Aorta (tissue), 5 donors: ENCODE results near the gene GLP2R. TPM values are rescaled to one million over a fixed set of nuclear protein-coding genes. Genes with fewer than 3 reads are reported as not detected.

Source experiments
- ATAC-seq: fragments of 200-7000 bp; cut with Tn5 transposase; one replicate; pipeline ENCODE4 v1.9.1; 2022; ENCODE audit warnings: moderate library complexity; ENCODE audit not compliant: low FRiP score
- DNase-seq, 2 donors: peaks; one replicate each; pipeline ENCODE4 v3.0.0-alpha.2; 2020
- H3K27ac ChIP-seq, 2 donors: one replicate each; pipeline ENCODE4 v1.5.1; 2013; ENCODE audit warnings: low read length in 2 of 2, mild to moderate bottlenecking in 2 of 2, moderate library complexity in 2 of 2, control low read depth in 1 of 2, inconsistent platforms in 1 of 2, low read depth in 1 of 2
- H3K27me3 ChIP-seq, 2 donors: one replicate each; pipeline ENCODE4 v1.6.1; 2013; ENCODE audit warnings: control low read depth in 1 of 2, low read length in 1 of 2, mild to moderate bottlenecking in 1 of 2, moderate library complexity in 1 of 2; ENCODE audit not compliant: insufficient read depth in 2 of 2, control insufficient read depth in 1 of 2
- H3K36me3 ChIP-seq, 2 donors: one replicate each; pipeline ENCODE4 v1.6.1; 2013; ENCODE audit warnings: control low read depth in 1 of 2, low read length in 1 of 2, mild to moderate bottlenecking in 1 of 2; ENCODE audit not compliant: insufficient read depth in 2 of 2, control insufficient read depth in 1 of 2
- H3K4me1 ChIP-seq, 2 donors: one replicate each; pipeline ENCODE4 v1.6.1; 2013; ENCODE audit warnings: low read length in 2 of 2, control low read depth in 1 of 2, mild to moderate bottlenecking in 1 of 2, moderate library complexity in 1 of 2; ENCODE audit not compliant: insufficient read depth in 2 of 2, control insufficient read depth in 1 of 2
- H3K4me3 ChIP-seq, 2 donors: one replicate each; pipeline ENCODE4 v1.5.1; 2013; ENCODE audit warnings: low read length in 2 of 2, control low read depth in 1 of 2, mild to moderate bottlenecking in 1 of 2
- H3K9me3 ChIP-seq: one replicate; pipeline ENCODE4 v1.6.1; 2013; ENCODE audit warnings: mild to moderate bottlenecking, low read length; ENCODE audit not compliant: control insufficient read depth
- WGBS, 2 donors: extraction: QIAGEN DNeasy Blood & Tissue Kit; methylation state at CpG; one replicate each; pipeline ENCODE4 v1.1.7; 2013; 5-methylcytosine and 5-hydroxymethylcytosine counted together
- intact Hi-C, 2 donors: fragments of 100-400 bp; cut with DNase I; formaldehyde crosslinking; loops; one replicate each; pipeline versions ENCODE4 v1.14.2 to v1.15.0; 2022
- polyA plus RNA-seq, 2 donors: library from polyadenylated mRNA; stranded (reverse); fragments of 200-250 nt; gene quantifications; one replicate each; pipeline ENCODE4 v1.2.3, GENCODE V29; 2013
- total RNA-seq, 2 donors: library from RNA; stranded (reverse); fragmentation: NEBNext Ultra II Directional; extraction: Animal tissue kit (Norgen Biotek cat#: 25700); gene quantifications; one replicate each; pipeline ENCODE4 v1.2.1, GENCODE V29; 2021
- donor health status: healthy with polysubstance abuse.
- donor health status: Bipolar disorder and iron deficiency.
- donor health status: DM: no; HTN: no; CAD: no.
- donor health status: DM: no; HTN: no; CAD: no.
- donor health status: DM: yes; HTN: yes; CAD: no.

Gene GLP2R
- total and polyA plus RNA-seq, 4 donors: 0.61 to 9.7 (median 1.3) TPM; not detected in 1

DNA sequence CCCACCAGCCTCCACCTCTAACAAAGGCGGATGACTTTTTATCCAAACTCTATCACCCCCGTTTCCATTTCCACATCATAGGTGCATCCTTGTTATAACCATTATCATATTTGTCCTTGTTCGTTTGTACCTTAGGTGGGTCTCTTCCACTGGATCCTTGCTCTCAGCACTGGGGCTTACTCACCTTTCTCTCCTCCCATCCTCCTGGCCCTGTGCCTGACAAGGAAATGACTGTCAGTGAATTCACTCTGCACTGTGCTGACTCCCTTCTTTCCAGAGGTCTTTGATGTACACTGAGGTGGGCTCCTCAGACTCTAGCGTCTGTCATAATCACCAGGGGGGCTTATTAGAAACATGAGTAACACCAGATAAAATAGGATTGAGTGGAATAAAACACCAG lies 7.0 kb upstream of the GLP2R start:
- ATAC-seq: no peak
- Histone ChIP-seq H3K4me3 (no peak overlapping the region), H3K9me3 (peaks cover 1% of the 10 kb centered on the region), H3K4me1 (no peaks in the 10 kb centered on the region), H3K36me3 (no peaks in the 10 kb centered on the region), H3K27ac (no peak overlapping the region), H3K27me3 (no peaks in the 10 kb centered on the region)
- intact Hi-C loops: no loop called here
- DNase-seq: no peak
- WGBS, 2 donors: 77 to 78% methylated on average over 4 of the region's 4 CpGs

DNA sequence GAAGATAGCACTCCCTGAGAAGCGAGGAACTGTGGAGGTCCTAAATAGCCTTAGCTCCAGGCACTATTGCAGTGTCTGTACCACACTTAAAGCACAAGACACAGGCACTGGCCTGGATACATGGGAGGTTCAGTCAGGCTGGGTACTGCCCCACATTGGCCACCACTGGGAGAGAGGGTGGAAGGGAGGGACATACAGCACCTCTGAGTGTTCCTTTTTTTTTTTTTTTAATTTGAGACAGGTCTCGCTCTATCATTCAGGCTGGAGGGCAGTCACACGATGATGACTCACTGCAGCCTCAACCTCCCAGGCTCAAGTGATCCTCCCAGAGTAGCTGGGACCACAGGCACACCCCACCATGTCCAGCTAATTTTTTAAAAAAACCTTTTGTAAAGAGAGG lies 5.3 kb upstream of the GLP2R start:
- WGBS, 2 donors: 67 to 85% methylated on average over 3 of the region's 3 CpGs

DNA sequence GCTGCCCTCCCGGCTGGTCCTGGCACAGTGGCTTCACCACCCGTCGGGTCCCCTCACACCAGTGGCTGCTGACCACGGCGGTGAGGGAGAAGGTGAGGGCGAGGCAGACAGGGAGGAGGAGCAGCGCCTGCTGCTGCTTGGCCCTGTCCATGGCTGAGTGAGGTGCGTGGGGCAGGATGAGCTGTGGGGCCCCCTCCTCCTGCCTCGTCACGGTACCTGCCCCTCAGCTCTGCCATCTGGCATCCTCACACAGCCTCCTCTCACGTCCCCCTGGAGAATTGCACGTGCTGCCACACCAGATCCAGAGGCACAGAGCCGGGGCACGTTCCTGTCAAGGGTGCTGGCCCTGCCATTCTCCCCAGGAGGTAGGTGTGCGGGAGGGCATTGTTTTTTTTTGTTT lies 3.8 kb upstream of the GLP2R start, which contains the start of gene GSG1L2:
Gene GSG1L2 (minus strand): TSS at position 159 of the 400 bp plus-strand sequence. CDS start 8 bp downstream, at position 151.
- no peaks in the 10 kb centered on the region for H3K4me1 ChIP-seq
- no peak for DNase-seq
- intact Hi-C loops: no loop called here
- no peak for ATAC-seq
- no peaks in the 10 kb centered on the region for H3K27me3 ChIP-seq
- H3K27ac ChIP-seq: no peak within 1 kb of the TSS
- peaks cover 2% of the 10 kb centered on the region for H3K9me3 ChIP-seq
- no peak within 1 kb of the TSS for H3K4me3 ChIP-seq
- WGBS, 2 donors: 55 to 64% methylated on average over 12 to 15 of the region's 15 CpGs
- no peaks in the 10 kb centered on the region for H3K36me3 ChIP-seq

More for the DNA sequence above, 5.3 kb upstream of the GLP2R start:
- no peaks in the 10 kb centered on the region for H3K27me3 ChIP-seq
- no peak overlapping the region for H3K4me3 ChIP-seq
- no peaks in the 10 kb centered on the region for H3K4me1 ChIP-seq
- peaks cover 2% of the 10 kb centered on the region for H3K9me3 ChIP-seq
- ATAC-seq (no peak), DNase-seq (no peak)
- H3K27ac ChIP-seq: no peak overlapping the region
- intact Hi-C loops: no loop called here
- H3K36me3 ChIP-seq: no peaks in the 10 kb centered on the region

DNA sequence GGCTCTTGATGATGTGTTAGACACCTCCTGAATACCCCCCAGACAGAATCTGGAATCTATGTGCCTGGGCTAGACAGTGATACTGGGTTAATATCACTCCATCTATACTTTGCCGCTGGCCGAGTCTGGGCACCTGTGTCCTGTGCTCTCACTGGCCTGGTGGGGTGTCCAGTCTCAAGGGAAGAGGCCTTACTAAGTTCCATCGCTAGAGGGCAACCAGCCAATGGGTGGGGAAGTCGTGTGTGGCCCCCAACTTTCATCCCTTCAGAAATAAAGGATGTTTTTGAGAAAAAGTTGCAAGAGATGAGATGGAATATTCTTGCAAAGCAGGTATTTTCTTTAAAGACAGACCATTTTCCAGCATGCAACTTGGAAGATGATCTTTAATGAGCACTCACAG lies 1.6 kb upstream of the GLP2R start:
- no peak for DNase-seq
- no peaks in the 10 kb centered on the region for H3K36me3 ChIP-seq
- H3K9me3 ChIP-seq: peaks cover 2% of the 10 kb centered on the region
- no peak overlapping the region for H3K27ac ChIP-seq
- intact Hi-C loops: no loop called here
- no peaks in the 10 kb centered on the region for H3K27me3 ChIP-seq
- H3K4me3 ChIP-seq: no peak overlapping the region
- H3K4me1 ChIP-seq: no peaks in the 10 kb centered on the region
- no peak for ATAC-seq
- WGBS, 2 donors: 63% methylated on average over 4 of the region's 4 CpGs

DNA sequence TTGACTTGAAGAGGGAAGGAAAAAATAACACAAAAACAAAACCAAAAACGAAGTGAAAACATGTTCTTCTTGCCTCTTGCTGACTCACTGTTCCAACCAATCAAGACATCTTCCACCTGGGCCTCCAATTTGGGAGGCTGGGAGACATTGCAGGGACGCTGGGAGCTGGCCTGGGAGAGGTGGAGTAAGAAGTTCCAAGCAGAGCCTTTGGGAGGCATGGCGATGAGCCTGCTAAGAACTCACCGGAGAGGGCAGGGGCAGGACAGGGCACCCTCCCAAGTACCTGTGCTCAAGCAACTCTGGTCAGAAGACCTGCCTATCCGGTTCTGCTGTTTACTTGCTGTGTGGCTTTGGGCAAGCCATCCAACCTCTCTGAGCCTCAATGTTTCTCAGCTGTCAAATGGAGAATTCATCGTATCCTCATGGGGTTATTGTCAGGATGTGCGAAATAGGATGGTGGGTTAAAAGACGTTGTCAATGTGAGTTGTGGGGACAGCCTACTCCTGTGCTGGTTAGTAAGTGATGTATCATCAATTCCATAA lies 856 bp upstream of the GLP2R start:
- Histone ChIP-seq H3K4me1 (no peaks in the 10 kb centered on the region), H3K27ac (no peak overlapping the region), H3K36me3 (no peaks in the 10 kb centered on the region), H3K9me3 (peaks cover 2% of the 10 kb centered on the region), H3K4me3 (no peak overlapping the region), H3K27me3 (no peaks in the 10 kb centered on the region)
- intact Hi-C loops: no loop called here
- DNase-seq (no peak), ATAC-seq (no peak)
- 78 to 79% methylated on average over 8 of the region's 8 CpGs for WGBS, 2 donors

DNA sequence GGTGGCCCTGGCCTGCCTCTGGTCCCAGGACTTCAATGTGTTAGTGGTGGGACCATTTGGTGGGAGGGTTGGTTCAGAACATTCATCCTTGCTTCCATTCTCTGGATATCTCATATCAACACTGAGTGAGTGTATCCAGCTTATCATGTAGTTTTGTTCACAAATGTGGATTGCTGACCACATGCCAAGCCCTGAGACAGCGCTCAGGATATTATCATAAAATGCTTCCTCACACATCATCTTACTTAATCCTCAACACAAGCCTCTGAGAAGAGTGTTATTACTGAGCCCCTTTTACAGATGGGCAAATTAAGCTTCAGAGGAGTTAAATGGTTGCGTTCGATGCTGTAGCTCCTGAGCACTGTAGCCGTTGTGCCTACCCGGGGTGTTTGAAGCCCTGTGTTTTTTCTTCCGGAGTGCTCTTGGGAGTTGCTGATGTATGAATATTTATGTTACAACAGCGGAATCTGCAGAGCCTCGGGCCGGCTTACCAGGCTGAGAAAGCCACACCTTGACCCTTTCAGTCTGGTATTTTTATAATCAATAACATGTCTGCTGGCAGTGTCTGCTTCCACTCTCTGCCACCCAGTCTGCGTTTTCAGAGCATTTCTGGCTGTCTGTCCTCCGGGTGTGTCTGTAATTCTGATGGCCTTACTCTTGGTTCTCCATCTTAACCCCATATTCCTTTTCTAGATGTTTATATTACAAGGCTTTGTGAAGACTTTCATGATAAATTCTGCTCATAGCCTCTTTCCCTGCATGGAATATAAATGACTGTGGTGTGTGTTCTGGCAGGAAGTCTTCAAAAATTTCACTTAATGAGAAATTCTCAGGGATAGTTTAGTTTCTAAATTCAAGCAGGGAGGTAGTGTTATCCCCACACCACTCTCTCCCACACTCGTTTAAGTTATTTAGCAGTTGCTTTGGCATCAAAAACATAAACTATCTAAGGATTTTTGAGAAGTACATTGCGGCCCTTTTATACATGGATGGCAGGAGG lies 2.9 kb downstream of the GLP2R start:
- H3K36me3 ChIP-seq: no peaks in the 10 kb centered on the region
- ATAC-seq (no peak), DNase-seq (no peak)
- H3K27me3 ChIP-seq: no peaks in the 10 kb centered on the region
- 20 to 27% methylated on average over 13 of the region's 13 CpGs for WGBS, 2 donors
- H3K4me3 ChIP-seq: no peak overlapping the region
- H3K27ac ChIP-seq: no peak overlapping the region
- peaks cover 2% of the 10 kb centered on the region for H3K9me3 ChIP-seq
- H3K4me1 ChIP-seq: no peaks in the 10 kb centered on the region
- intact Hi-C loops: no loop called here

DNA sequence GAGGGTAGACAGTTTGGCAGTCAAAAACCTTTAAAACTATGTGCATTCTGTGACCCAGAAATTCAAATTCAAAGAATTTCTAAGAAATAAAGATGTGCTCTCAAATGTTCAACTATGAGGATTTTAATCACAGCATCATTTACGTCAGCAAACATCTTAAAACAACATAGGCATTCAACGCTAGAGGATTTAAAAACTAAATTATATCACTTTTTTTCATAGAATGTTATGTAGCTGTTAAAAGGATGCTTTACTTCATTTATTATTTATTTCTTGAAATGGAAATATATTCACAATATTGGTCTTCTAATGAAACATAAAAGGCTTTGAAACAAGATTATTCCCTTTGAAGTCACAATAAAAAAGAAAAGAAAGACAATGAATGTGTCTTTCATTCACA lies 3.6 kb downstream of the GLP2R start:
- no peaks in the 10 kb centered on the region for H3K36me3 ChIP-seq
- no peak overlapping the region for H3K4me3 ChIP-seq
- H3K27ac ChIP-seq: no peak overlapping the region
- no peaks in the 10 kb centered on the region for H3K4me1 ChIP-seq
- H3K9me3 ChIP-seq: no peaks in the 10 kb centered on the region
- intact Hi-C loops: no loop called here
- no peaks in the 10 kb centered on the region for H3K27me3 ChIP-seq
- ATAC-seq (no peak), DNase-seq (no peak)
- 63 to 78% methylated on average over 2 of the region's 2 CpGs for WGBS, 2 donors

DNA sequence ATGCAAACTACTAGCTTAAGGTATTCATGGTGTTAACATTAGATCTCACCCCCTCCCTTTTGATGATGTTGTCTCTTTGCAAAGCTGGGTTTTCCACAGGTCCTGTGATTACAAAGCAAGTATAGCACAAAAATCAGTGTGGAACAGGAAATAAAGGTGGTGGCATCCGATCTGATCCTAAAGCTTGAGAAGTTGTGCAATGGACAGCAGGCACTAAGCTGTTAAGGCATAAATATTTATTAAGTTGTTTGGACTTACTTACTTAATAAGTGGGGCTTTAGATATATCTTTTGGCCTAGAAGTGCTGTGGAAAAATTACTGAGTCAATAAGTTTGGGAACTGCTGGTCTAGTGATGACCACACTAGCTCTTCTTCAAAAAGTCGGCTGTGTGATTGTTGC lies 5.0 kb downstream of the GLP2R start:
- no peak overlapping the region for H3K27ac ChIP-seq
- H3K36me3 ChIP-seq: no peaks in the 10 kb centered on the region
- no peak for DNase-seq
- no peaks in the 10 kb centered on the region for H3K27me3 ChIP-seq
- no peaks in the 10 kb centered on the region for H3K9me3 ChIP-seq
- intact Hi-C loops: no loop called here
- no peaks in the 10 kb centered on the region for H3K4me1 ChIP-seq
- no peak overlapping the region for H3K4me3 ChIP-seq
- peak; percentile 34 for ATAC-seq
- WGBS, 2 donors: 73 to 93% methylated on average over 2 of the region's 2 CpGs

DNA sequence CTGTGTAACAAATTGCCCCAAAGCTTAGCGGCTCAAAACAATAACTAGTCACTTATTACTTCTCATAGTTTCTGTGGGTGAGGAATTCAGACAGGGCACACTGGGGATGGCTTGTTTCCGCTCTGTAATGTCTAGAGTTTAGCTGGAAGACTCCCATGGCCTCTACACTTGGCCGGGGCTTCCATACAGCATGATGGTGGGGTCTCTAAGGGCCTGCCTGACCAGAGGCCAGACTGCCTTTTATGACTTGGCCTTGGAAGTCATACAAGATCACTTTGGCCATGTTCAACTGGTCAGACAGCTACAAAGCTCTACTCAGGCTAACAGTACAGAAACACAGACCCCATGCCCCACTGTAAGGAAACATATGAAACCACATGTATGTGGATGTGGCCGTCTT lies 8.2 kb downstream of the GLP2R start:
- DNase-seq: no peak
- ATAC-seq: no peak
- Histone ChIP-seq H3K27ac (no peak overlapping the region), H3K27me3 (no peaks in the 10 kb centered on the region), H3K4me1 (no peaks in the 10 kb centered on the region), H3K36me3 (no peaks in the 10 kb centered on the region), H3K9me3 (no peaks in the 10 kb centered on the region), H3K4me3 (no peak overlapping the region)
- 89 to 90% methylated on average over 4 of the region's 4 CpGs for WGBS, 2 donors
- intact Hi-C loops: no loop called here
